Activated CD8-positive, alpha-beta T cell treated with anti-CD3 and anti-CD28 coated beads for 36 hours (primary cell): ENCODE data around the gene CFAP54. TPM values are rescaled to one million over a fixed set of nuclear protein-coding genes. Genes with fewer than 3 reads are reported as not detected.

ENCODE experiments used
- ATAC-seq: fragments of 200-7000 bp; cut with Tn5 transposase; one replicate; pipeline ENCODE4 v1.10.0; 2021; ENCODE audit warnings: mild to moderate bottlenecking, moderate library complexity
- CTCF ChIA-PET: fragments of 350-600 bp; sonication (Branson Sonifier 250); formaldehyde crosslinking; loops from one replicate; lab custom pipeline; 2021; ENCODE audit warnings: antibody characterized with exemption; lab: Charles Lee
- POLR2A ChIA-PET: fragments of 350-600 bp; sonication (Branson Sonifier 250); formaldehyde crosslinking; loops from one replicate; lab custom pipeline; 2021; ENCODE audit warnings: antibody characterized with exemption; lab: Charles Lee
- DNase-seq: peaks from one replicate; pipeline ENCODE4 v3.0.0-alpha.2; 2020
- H3K27ac Mint-ChIP-seq: one replicate; pipeline ENCODE4 v1.8.0; 2021; ENCODE audit warnings: mild to moderate bottlenecking, mixed read lengths
- H3K27me3 Mint-ChIP-seq: one replicate; pipeline ENCODE4 v1.8.0; 2021; ENCODE audit warnings: mixed read lengths
- H3K36me3 Mint-ChIP-seq: one replicate; pipeline ENCODE4 v1.8.0; 2021; ENCODE audit warnings: low read depth, mixed read lengths
- H3K4me1 Mint-ChIP-seq: one replicate; pipeline ENCODE4 v1.8.0; 2021; ENCODE audit warnings: low read depth, mixed read lengths
- H3K4me3 Mint-ChIP-seq: one replicate; pipeline ENCODE4 v1.8.0; 2021; ENCODE audit warnings: mild to moderate bottlenecking, moderate library complexity, mixed read lengths
- H3K9me3 Mint-ChIP-seq: one replicate; pipeline ENCODE4 v1.8.0; 2021; ENCODE audit warnings: mixed read lengths
- intact Hi-C: fragments of 100-400 bp; cut with micrococcal nuclease; formaldehyde crosslinking; loops from one replicate; pipeline ENCODE4 v1.10.0; 2022
- total RNA-seq, 2 experiments: library from RNA; stranded (reverse); gene quantifications; one replicate each; pipeline ENCODE4 v1.2.3, GENCODE V29; 2021
- TF ChIP-seq, protein P1 (sequence below): fragments of 200-600 bp; IDR thresholded peaks from one replicate; pipeline ENCODE4 v1.8.0; 2022; ENCODE audit warnings: antibody characterized with exemption, mild to moderate bottlenecking

CFAP54 gene
- total RNA-seq, 2 experiments from 2014 or later = 0.38 to 0.45 TPM

DNA sequence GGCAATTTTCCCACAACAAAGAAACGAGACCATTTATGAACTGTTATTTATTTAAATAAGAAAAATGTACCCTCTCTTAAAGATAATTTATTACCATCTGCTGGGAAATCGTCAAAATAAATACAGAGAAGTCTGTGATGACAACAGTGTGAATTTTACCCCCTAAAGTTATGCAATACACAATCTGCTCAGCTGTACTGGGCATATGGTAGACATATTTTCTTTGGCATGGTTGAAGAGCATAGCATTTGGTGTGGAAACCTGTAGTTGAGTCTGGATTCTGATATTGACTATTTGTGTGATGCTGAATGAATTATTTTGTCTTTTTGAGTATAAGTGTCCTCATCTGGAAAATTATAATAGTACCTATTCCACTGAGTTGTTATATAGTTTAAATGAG is 60.0 kb downstream of the CFAP54 start:
- intact Hi-C loops = no loop called here
- Mint-ChIP-seq H3K36me3 (no peaks in the 10 kb centered on the region), H3K27ac (no peak overlapping the region), H3K4me3 (no peak overlapping the region), H3K4me1 (no peaks in the 10 kb centered on the region), H3K27me3 (peaks cover 7% of the 10 kb centered on the region), H3K9me3 (no peaks in the 10 kb centered on the region)
- CTCF ChIA-PET = no interaction called here
- ATAC-seq (no peak), DNase-seq (no peak)
- TF ChIP-seq, protein P1, sequence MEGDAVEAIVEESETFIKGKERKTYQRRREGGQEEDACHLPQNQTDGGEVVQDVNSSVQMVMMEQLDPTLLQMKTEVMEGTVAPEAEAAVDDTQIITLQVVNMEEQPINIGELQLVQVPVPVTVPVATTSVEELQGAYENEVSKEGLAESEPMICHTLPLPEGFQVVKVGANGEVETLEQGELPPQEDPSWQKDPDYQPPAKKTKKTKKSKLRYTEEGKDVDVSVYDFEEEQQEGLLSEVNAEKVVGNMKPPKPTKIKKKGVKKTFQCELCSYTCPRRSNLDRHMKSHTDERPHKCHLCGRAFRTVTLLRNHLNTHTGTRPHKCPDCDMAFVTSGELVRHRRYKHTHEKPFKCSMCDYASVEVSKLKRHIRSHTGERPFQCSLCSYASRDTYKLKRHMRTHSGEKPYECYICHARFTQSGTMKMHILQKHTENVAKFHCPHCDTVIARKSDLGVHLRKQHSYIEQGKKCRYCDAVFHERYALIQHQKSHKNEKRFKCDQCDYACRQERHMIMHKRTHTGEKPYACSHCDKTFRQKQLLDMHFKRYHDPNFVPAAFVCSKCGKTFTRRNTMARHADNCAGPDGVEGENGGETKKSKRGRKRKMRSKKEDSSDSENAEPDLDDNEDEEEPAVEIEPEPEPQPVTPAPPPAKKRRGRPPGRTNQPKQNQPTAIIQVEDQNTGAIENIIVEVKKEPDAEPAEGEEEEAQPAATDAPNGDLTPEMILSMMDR = no peak
- POLR2A ChIA-PET = no interaction called here

- CTCF ChIA-PET = interaction anchor here (0.6 to 0.9 kb wide), 2 partner anchors 81 to 1809 kb away, joined by 3 read pairs; partner anchors contain the start of gene CFAP54
- intact Hi-C loops = loop anchor here (5.0 kb wide), 1 partner anchor 143 kb away; no protein-coding TSS in a partner anchor
- Mint-ChIP-seq H3K4me3 (peak overlapping the region; percentile 51), H3K9me3 (no peaks in the 10 kb centered on the region), H3K27me3 (peaks cover 5% of the 10 kb centered on the region), H3K36me3 (no peaks in the 10 kb centered on the region), H3K27ac (no peak overlapping the region), H3K4me1 (peaks cover 21% of the 10 kb centered on the region)
- TF ChIP-seq, protein P1 = no peak
- POLR2A ChIA-PET = no interaction called here
- no peak for DNase-seq
- peak; percentile 24 for ATAC-seq
Observed at GRCh38 chr12:96570579-96570978, 81.2 kb downstream of the CFAP54 start.

- Mint-ChIP-seq H3K27ac (peak overlapping the region; percentile 79), H3K4me1 (peaks cover 21% of the 10 kb centered on the region), H3K27me3 (peaks cover 3% of the 10 kb centered on the region), H3K9me3 (no peaks in the 10 kb centered on the region), H3K36me3 (no peaks in the 10 kb centered on the region), H3K4me3 (peak overlapping the region; percentile 51)
- POLR2A ChIA-PET = no interaction called here
- peak; percentile 44 for DNase-seq
- peak; percentile 90 for ATAC-seq
- CTCF ChIA-PET = interaction anchor here (0.6 to 0.9 kb wide), 2 partner anchors 82 to 1809 kb away, joined by 3 read pairs; partner anchors contain the start of gene CFAP54
- intact Hi-C loops = loop anchor here (5.0 kb wide), 1 partner anchor 144 kb away; no protein-coding TSS in a partner anchor
- TF ChIP-seq, protein P1 = no peak
Observed at GRCh38 chr12:96571101-96571862, 81.9 kb downstream of the CFAP54 start.

DNA sequence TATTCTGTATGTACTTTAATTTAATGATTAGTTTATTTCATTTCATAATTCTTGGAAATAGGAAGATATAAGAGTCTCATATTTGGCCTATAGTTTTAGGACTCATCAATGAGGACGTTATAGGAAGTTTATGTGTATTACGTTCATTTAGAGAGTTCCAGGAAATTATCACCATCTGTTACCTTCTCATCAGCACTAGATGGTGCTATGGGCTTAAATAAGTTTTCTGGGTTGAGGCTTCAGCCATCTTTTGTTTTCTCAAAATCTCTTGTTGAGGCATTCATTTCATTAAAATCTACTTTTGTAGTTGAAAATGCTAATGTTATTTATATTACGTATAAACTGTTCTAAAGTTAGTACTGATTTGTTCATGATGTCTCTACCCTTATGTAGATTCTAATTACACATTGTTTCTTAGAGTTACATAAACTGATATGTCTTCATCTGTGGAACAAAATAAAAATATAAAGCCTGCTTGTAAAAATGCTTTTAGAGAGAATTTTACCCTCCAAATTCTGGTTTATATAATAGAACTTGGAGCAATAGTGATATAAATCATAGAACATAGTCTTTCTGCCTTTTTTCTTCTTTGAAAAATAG is 89.2 kb downstream of the CFAP54 start:
- Mint-ChIP-seq H3K4me3 (no peak overlapping the region), H3K27ac (no peak overlapping the region)
- CTCF ChIA-PET = interaction anchor here (0.6 to 2.1 kb wide), 11 partner anchors 27 to 1718 kb away, joined by 3 to 17 read pairs (median 4); no protein-coding TSS in a partner anchor

More for the DNA sequence above, 89.2 kb downstream of the CFAP54 start:
- ATAC-seq (peak; percentile 77), DNase-seq (peak; percentile 10)
- intact Hi-C loops = loop anchor here (1.0 to 2.0 kb wide), 2 partner anchors 407 to 730 kb away; no protein-coding TSS in a partner anchor
- POLR2A ChIA-PET = no interaction called here
- H3K9me3 Mint-ChIP-seq = no peaks in the 10 kb centered on the region
- no peaks in the 10 kb centered on the region for H3K36me3 Mint-ChIP-seq
- H3K27me3 Mint-ChIP-seq = peaks cover 7% of the 10 kb centered on the region
- H3K4me1 Mint-ChIP-seq = no peaks in the 10 kb centered on the region
- TF ChIP-seq, protein P1 = peak; percentile 66
